ENCODE data around the gene CAPN5.

The CAPN5 gene

DNA sequence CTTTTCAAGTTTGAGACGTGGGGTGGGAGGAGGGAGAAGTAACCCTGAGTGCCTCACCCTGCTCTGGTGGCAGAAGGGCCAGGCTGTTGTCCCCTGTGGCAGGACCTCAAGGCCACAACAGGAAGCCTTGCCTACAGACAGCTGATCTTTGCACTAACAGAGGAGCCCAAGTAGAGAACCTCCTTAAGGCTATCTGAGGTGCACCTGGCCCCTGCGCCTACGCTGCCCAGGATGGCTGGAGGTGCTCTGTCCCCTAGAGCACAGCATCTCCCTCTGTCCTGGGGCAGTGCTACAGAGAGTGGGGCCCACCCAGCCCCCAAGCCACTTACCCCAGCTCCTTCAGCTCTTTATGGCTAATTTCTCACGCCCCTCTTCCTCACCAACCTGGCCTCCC is 88.3 kb downstream of the CAPN5 start:
- DNase-seq = no peak

DNA sequence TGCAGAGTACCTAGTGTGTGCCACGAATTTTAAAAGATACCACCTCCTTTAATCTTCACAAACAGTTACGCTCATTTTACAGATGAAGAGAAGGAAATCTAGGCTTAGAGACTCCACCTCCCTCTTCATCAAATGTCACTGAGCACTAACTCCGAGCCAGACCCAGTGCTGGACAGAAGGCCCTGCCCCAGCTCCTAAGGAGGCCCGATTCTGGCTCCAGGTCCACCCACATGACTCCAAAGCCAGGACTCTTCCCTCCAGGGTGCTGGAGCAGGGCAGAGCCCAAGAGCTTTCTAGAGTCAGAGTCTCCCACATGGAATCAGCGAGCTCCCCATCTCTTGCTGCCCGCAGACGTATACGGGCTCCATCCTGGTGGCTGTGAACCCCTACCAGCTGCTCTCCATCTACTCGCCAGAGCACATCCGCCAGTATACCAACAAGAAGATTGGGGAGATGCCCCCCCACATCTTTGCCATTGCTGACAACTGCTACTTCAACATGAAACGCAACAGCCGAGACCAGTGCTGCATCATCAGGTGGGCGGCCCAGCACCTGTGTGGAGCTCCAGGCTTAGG is 88.9 kb downstream of the CAPN5 start:
- DNase-seq = no peak

DNA sequence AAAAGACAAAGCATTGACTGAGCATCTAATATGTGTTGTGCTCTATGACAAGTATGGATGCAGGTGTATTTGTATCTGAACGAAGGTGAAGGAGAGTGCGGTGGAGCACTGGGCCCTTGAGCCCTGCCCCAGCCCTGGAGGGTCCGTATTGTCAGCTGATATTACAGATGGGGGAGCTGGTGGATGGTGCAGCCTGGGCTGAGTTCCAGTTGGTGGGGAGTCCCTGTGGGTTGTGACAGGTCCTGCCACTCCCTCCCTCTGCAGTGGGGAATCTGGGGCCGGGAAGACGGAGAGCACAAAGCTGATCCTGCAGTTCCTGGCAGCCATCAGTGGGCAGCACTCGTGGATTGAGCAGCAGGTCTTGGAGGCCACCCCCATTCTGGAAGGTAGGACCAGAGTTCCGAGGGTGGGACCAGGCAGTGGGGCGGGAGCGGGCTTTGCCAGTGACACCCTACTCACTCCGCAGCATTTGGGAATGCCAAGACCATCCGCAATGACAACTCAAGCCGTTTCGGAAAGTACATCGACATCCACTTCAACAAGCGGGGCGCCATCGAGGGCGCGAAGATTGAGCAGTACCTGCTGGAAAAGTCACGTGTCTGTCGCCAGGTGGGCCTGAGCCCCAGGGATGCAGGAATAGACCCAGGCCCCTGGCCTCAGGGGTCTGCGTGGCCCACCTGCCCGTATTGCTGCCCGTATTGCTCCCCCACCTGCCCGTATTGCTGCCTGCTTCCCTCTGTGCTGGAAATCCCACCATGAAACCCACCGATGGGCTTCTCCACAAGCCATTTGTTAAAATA is 89.8 kb downstream of the CAPN5 start:
- no peak for DNase-seq

DNA sequence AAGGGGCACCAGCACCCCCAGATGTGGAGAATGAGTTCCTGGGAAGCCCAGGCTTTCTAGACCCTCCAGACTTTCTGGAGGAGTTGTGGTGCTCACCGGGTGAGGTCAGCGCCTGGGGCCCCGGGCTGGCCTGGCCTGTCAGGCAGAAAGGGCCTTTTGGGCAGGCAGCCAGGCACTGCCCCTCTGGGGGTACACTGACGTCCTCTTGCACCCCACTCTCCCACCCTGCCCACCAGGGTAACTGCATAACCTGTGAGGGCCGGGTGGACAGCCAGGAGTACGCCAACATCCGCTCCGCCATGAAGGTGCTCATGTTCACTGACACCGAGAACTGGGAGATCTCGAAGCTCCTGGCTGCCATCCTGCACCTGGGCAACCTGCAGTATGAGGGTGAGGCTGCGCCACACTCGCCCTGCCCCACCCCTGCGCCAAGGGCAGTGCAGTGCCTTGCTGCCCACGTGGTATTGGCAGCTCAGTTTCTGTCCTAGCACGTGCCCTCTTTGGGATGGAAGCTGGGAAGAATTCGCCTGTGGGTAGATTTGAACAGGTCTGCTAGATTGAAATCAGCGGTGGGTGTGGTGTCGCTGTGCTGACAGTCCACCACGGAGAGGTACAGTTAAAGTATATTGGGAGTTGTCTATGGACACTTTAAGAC is 91.4 kb downstream of the CAPN5 start:
- no peak for DNase-seq

DNA sequence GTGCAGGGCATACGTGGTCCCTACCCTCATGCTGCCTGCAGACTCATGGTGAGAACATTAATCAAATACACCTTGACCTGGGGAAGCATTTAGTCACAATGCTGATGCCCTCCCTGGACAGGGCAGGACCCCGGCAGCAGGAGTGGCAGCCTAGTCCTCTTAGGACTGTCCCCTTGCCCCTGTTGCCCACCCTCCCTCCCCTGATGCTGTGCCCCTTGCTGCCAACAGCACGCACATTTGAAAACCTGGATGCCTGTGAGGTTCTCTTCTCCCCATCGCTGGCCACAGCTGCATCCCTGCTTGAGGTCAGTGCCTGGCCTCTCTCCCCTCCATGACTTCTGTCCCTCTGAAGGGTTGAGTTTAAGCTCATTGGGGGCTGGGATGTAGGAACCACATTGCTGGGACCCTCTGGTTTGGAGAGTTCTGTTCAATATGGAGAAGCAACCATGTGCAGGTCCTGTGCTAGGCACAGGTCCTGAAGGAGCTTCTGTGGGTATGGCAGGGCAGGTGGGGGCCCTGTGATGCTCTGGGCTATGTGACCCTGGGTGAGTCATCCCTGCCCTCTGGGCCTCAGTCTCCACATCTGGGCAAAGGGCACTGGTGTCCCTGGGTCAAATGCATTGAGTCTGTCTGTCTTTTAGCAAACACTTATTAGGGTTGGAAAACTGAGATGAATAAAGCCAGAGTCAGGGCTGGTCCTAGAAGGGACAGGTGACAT is 92.6 kb downstream of the CAPN5 start:
- no peak for DNase-seq

DNA sequence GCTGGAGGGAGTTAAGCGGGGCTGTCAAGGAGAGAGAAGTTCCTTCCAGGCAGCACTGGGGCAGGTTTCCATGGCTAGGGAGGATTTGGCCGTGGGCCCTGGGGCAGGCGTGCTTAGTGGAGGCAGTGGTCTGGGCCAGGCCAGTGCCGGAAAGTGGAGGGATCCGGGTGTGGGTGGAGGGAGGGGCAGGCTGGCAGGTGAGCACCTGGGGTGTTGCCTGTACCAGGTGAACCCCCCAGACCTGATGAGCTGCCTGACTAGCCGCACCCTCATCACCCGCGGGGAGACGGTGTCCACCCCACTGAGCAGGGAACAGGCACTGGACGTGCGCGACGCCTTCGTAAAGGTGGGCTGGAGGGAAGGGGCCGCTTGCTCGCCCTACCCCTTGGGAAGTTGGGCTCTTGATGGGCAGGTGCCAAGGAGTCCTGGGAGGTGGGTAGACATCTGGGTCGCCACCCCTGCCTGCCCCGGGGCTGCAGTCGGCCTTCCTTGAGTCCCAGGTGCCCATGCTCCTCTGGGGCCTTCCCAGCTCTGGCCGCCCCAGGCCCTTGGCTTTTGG is 93.2 kb downstream of the CAPN5 start:
- DNase-seq = no peak

DNA sequence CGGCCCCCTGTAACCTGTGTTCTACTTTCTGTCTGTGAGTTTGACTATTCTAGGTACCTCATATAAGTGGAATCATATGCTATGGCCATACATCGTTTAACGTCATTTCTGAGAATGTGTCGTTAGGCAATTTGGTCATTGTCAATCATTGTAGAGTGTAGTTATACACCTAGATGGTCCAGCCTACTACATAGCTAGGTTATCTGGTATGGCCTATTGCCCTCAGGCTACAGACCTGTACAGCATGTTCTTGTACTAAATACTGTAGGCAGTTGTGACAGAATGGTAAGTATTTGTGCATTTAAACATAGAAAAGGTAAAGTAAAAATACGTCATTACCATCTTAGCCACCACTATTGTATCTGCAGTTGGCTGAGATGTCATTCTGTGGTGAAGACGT is 96.5 kb downstream of the CAPN5 start:
- no peak for DNase-seq

DNA sequence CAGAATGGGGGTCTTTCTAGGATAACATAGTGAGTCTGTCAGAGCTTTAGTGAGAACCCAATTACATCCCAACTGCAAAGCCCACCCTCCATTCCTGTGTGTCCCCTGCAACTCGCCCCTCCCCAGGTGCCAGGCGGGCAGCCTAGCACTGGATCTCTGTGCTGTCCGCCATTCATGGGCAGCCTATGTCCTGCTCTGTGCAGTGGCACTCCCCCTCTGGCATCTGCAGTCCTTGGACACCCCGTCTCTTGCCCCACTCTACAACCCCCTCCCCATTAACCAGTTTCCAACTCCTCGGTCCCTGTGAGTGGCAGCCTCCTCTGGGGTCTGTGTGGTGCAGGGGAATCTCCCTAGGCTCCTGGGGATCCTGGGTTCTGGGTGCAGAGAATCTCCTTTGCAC is 98.3 kb downstream of the CAPN5 start:
- DNase-seq = no peak

DNA sequence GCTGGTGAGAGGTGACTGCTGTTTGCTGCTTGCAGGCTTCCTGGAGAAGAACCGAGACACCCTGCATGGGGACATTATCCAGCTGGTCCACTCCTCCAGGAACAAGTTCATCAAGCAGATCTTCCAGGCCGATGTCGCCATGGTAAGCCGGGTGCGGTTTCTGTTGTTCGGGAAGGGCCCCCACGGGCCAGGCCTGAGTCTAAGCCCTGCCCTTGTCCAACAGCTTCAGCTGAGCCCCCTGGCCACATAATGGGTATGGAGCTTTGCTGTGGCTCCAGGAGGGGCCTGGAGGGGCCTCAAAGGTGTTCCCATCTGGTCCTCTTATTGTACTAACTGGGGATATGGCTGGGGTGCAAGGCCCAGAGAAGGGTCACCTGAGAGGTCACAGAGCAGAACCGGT is 99.2 kb downstream of the CAPN5 start:
- no peak for DNase-seq

DNA sequence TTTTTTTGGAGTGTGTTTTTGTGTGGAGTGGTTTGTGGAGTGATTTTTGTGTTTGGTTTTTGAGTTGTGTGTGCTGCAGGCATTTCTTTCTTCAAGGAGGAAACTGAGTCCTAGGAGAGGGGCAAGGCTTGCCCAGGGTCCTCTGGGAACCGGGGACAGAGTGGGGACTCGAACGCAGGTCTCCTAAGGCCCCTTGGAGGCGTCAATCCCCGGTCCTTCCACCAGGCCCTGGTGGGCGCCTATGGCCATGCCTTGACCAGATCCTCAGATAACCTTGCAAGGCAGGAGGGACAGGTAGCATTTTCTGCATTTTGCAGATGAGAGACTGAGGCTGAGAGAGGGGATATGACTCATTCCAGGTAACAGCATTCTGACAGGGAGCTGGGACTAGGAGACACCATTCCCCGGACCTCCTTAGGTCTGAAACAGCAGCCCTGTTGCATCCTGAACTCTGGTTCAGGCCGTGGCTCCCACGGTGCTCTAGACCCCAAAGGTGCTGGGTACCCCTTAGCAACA is 100.4 kb downstream of the CAPN5 start:
- DNase-seq = no peak

DNA sequence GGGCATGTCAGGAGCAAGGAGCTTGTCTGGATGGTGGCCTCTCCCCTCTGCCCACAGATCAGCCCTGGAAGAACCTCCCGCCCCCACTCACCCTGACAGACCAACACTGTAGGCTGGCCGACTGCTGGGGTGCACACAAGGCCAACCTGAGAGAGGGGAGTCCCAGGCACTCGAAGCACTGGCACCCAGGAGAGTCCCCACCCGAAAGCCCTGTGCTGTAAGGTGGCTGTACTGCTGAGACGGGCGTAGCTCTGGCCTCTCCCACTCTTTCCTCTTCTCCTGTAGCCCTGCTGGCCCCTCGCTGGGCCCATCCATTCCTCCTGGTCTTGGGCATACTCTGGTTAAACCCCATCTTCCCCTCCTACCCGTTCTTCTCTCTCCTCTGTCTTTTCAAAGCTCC is 101.0 kb downstream of the CAPN5 start:
- DNase-seq = no peak

DNA sequence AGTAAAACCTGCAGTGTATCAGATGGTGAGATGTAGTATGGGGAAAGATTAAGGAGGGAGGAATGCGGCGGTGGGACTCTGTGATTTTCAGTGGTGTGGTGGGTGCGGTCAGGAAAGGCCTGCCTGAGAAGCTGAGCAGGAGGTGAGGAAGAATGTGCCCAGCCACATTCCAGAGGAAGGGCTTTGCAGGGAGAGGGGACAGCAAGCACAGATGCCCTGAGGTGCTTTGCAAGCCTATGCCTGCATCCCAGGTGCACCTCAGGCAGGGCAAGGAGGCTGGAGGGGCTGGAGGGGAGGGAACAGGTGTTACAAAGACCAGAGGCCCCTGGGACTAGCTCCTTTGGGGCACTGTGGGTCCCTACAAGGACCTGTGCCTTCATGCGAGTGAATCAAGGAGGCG is 103.3 kb downstream of the CAPN5 start:
- no peak for DNase-seq

DNA sequence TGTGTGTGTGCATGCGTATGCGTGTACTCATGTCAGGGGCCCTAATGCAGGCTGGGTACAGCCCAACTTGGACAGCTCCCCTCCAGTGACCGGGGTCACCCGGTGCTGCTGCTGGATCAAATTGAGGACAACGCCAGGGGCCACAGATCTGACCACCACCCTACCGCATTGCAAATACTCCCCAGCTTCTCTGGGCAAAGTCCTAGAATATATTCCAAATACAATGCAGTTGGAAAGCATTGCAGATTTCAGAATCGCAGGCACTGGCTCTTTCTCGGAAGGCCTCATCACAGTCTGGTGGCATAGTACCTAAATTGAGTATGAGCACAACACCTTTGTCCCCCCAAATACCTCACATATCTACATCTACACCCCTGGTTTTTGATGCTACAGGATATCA is 104.5 kb downstream of the CAPN5 start:
- DNase-seq = no peak

DNA sequence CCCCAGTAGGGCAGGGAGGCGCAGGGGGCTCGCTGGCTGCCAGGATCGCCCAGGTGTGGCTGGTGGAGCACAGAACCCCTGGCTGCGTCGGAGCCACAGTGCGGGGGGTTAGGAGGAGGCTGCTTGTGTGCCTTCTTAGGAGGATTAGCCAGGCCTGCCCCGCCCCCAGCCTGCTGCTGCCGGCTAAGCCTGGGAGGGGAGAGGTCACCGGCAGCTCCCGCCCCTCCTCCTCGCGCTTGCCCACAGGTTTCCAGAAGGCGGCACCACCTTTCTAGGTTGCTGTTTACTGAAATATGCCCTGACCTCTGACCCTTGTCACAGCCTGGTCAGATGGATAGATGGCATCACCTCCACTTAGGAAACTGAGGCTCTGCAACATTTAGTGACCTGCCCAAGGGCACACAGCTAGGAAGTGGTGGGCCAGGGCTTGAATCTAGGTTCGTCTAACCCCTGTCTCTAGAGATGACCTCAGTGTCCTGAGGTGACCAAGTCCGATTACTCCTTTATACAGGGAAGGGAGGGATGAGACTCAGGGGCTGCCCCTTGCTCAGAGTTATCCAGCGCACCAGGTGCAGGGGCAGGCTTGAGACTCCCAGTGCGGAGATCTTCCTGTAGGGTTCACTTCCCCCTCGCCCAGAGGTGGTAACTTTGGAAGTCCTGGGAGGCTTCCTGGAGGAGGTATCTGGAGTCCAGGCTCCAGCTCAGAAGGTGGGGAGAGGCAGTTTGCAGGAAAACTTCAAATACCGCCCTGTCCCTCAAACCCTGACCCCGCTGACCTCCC is 105.3 kb downstream of the CAPN5 start:
- no peak for DNase-seq

DNA sequence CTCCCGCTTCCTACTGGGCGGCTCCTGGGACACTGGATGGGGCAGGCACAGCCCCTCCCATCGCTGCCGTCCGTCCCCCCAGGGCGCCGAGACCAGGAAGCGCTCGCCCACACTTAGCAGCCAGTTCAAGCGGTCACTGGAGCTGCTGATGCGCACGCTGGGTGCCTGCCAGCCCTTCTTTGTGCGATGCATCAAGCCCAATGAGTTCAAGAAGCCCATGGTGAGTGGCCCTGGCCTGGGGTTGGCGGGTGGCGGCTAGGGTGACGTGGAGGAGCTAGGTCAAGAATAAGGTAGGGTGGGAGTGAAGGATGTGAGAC is 105.9 kb downstream of the CAPN5 start:
- DNase-seq = no peak

DNA sequence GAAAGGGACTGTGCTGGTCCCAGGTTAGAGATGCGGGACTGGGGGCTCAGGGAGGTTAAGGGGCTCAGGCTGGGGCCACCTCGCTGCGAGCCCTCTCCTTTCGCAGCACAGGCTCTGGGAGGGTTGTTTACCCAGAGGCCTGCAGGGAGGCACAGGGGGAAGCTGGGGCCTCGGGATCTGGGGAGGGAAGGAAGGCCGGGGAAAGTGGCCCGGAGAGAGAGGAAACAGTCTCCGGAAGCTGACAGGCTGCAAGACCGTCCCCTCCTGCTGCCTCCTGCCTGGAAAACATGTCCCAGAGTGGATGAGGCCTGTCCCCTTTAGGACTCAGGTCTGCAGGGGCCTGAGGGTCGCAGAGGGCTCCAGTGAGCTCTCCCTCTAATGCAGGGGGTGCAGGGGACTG is 106.7 kb downstream of the CAPN5 start:
- no peak for DNase-seq

DNA sequence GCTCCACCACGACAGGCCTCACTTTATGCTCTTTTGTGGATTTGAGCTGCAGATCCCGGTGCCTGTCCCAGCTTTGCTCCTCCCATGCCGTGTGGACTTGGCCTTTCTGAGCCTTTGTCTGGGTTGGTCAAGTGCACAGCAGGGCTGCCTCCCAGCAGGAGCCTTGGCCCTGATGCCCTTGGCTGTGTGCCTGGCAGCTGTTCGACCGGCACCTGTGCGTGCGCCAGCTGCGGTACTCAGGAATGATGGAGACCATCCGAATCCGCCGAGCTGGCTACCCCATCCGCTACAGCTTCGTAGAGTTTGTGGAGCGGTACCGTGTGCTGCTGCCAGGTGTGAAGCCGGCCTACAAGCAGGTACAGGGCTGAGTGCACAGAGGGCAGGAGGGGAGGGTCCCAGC is 107.8 kb downstream of the CAPN5 start:
- no peak for DNase-seq

DNA sequence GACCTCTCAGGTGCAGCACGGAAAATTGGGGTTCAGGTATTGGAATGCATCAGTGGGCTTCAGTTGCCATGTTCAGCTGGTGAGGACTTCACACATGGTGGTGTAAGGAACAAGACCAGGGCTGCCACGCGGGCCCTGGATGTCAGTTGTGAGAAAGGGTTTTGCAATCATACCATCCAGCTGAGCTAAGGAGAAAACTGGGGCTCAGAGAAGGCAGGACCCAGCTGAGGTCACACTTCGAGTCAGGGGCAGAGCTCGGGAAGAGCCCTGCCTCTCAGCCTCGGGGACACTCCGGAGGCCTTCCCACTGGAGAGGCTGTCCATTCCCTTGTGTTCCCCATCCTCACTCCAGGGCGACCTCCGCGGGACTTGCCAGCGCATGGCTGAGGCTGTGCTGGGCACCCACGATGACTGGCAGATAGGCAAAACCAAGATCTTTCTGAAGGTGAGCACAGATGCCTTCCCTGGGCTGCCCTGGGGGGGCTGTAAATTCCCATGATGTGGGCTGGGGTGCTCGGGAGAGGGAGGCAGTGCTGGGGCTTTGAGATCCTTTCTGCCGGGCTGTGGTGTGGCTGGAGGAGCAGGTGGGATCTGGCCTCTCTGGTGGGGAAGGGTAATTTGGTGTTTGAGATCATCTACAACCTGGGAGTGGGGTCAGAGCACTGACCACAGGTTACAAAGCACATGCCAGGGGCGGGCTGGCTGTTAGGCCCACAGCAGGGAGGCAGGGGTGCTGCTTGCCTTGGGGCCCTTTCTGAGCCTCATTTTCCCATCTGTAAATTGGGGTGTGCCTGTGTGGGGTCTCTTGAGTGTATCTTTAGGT is 108.5 kb downstream of the CAPN5 start:
- DNase-seq = no peak

Measured in activated CD4-positive, alpha-beta T cell treated with anti-CD3 and anti-CD28 coated beads, Interleukin-2, amount 50 U/mL, for 1 hour (primary cell).